Ovary (tissue), 9 donors: Measurements from ENCODE around the gene LDB2. TPM values are rescaled to one million over a fixed set of nuclear protein-coding genes. Genes with fewer than 3 reads are reported as not detected.
A peak's percentile ranks its signal among the peaks of the same experiment; 100 is the strongest.

Experiments
- DNase-seq, 5 donors: peaks; one replicate each; pipeline ENCODE4 v3.0.0-alpha.2; 2019 to 2020
- H3K27ac ChIP-seq, 2 donors: fragments of 200-600 bp; one replicate each; pipeline versions ENCODE4 v1.5.1 to v1.8.0; 2019 to 2022
- H3K27me3 ChIP-seq: fragments of 200-600 bp; one replicate; pipeline ENCODE4 v1.8.0; 2022
- H3K36me3 ChIP-seq: fragments of 200-600 bp; sonication (generic); one replicate; pipeline ENCODE4 v1.5.1; 2019
- H3K4me1 ChIP-seq: one replicate; pipeline ENCODE4 v1.8.1; 2013; ENCODE audit warnings: mild to moderate bottlenecking, moderate library complexity; ENCODE audit not compliant: insufficient read depth
- H3K4me3 ChIP-seq: fragments of 200-600 bp; sonication (generic); one replicate; pipeline ENCODE4 v1.5.1; 2017
- H3K9me3 ChIP-seq, 2 donors: fragments of 200-600 bp in 1 of 2; sonication (generic) in 1 of 2; one replicate each; pipeline versions ENCODE4 v1.5.1 to v1.8.1; 2013 to 2019; ENCODE audit warnings: mild to moderate bottlenecking in 1 of 2, moderate library complexity in 1 of 2
- EP300 ChIP-seq: sonication (generic); formaldehyde crosslinking; IDR thresholded peaks from one replicate; pipeline ENCODE4 v1.6.1; 2017; ENCODE audit warnings: antibody characterized with exemption
- POLR2A ChIP-seq: fragments of 450-650 bp; IDR thresholded peaks from one replicate; pipeline ENCODE4 v1.6.1; 2017; ENCODE audit warnings: antibody characterized with exemption, mild to moderate bottlenecking, moderate library complexity
- WGBS, 3 donors: extraction: QIAGEN DNeasy Blood & Tissue Kit in 1 of 3; methylation state at CpG; one replicate each; pipeline versions ENCODE4 v1.1.5 to v1.1.7; 2013 to 2017; 5-methylcytosine and 5-hydroxymethylcytosine counted together
- intact Hi-C, 4 donors: fragments of 100-400 bp; cut with DNase I; formaldehyde crosslinking; loops; one replicate each; pipeline versions ENCODE4 v1.11.0 to v1.15.1; 2022 to 2023
- polyA plus RNA-seq, 2 donors: library from polyadenylated mRNA; stranded (reverse); fragments of 200-250 nt in 1 of 2; fragments of 350-450 nt in 1 of 2; fragmentation: Illumina TruSeq in 1 of 2; extraction: RNeasy Lipid Tissue Mini Kit (QIAGEN cat#74804) in 1 of 2; gene quantifications; one replicate each; pipeline ENCODE4 v1.2.3, GENCODE V29; 2013 to 2014
- total RNA-seq, 7 donors: library from RNA; depleted of rRNA in 2 of 7; stranded (reverse); fragments of >200 nt in 2 of 7; fragmentation: NEBNext Ultra II Directional in 3 of 7; extraction: Animal tissue kit (Norgen Biotek cat#: 25700) in 3 of 7; gene quantifications; one replicate each; pipeline versions ENCODE4 v1.1.0 to v1.2.4, GENCODE V29; 2016 to 2023
- TF ChIP-seq, protein P1 (sequence below), 3 donors: fragments of 450-650 bp in 2 of 3; fragments of 200-600 bp in 1 of 3; IDR thresholded peaks; one replicate each; pipeline versions ENCODE4 v1.5.1 to v1.8.0; 2016 to 2022; ENCODE audit warnings: antibody characterized with exemption in 3 of 3, mild to moderate bottlenecking in 1 of 3
- donor health status: DM: no; HTN: no; CAD: no; lungs with moderate emphysema.
- donor health status: DM: no; HTN: no; CAD: no.
- donor health status: Bipolar disorder and iron deficiency.
- donor health status: DM: yes; HTN: yes; CAD: no.
- donor health status: DM: no; HTN: no; CAD: no.
- donor health status: DM: yes; HTN: yes; CAD: no.

LDB2 gene
- total and polyA plus RNA-seq, 9 donors = 17.0 to 89.1 (median 27.4) TPM

DNA sequence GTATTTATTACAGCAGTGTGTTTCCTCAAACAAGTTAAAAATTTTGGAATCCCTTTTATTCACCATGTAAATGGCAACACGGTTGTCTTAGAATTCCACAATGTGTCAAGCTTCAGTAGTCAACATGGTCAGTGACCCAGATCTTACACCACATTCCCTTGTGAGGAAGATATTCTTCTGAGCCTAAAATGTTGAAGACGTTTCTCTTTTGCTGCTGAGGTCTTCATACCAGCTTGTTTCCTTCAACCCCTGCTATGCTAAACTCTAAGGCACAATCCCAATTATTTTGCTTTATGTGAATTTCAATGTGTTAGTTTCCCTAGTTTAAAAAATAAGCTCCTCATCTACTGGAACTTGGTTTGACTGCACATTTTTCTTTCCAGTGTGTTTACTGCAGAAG is 17.6 kb upstream of the LDB2 start:
- intact Hi-C loops = no loop called here

GRCh38 chr4:16914208-16914607 is 15.8 kb upstream of the LDB2 start:
- DNase-seq = peak in 1 of 5 donors; percentile 26
- WGBS, 3 donors = 88 to 100% (median 94%) methylated on average over 1 of the region's 1 CpG
- no peak for TF ChIP-seq EP300
- TF ChIP-seq, protein P1, sequence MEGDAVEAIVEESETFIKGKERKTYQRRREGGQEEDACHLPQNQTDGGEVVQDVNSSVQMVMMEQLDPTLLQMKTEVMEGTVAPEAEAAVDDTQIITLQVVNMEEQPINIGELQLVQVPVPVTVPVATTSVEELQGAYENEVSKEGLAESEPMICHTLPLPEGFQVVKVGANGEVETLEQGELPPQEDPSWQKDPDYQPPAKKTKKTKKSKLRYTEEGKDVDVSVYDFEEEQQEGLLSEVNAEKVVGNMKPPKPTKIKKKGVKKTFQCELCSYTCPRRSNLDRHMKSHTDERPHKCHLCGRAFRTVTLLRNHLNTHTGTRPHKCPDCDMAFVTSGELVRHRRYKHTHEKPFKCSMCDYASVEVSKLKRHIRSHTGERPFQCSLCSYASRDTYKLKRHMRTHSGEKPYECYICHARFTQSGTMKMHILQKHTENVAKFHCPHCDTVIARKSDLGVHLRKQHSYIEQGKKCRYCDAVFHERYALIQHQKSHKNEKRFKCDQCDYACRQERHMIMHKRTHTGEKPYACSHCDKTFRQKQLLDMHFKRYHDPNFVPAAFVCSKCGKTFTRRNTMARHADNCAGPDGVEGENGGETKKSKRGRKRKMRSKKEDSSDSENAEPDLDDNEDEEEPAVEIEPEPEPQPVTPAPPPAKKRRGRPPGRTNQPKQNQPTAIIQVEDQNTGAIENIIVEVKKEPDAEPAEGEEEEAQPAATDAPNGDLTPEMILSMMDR (IDR thresholded peaks at IDR 0.05) = no peak
- no peak for TF ChIP-seq POLR2A
- Histone ChIP-seq H3K4me3 (no peak overlapping the region), H3K27ac (no peak overlapping the region), H3K4me1 (no peaks in the 10 kb centered on the region), H3K36me3 (no peaks in the 10 kb centered on the region), H3K27me3 (no peaks in the 10 kb centered on the region), H3K9me3 (no peaks in the 10 kb centered on the region)
- intact Hi-C loops = no loop called here

More for the DNA sequence above, 17.6 kb upstream of the LDB2 start:
- TF ChIP-seq POLR2A (no peak), EP300 (no peak)
- TF ChIP-seq, protein P1 (IDR thresholded peaks at IDR 0.05) = no peak
- Histone ChIP-seq H3K36me3 (no peaks in the 10 kb centered on the region), H3K4me3 (no peak overlapping the region), H3K27ac (no peak overlapping the region), H3K4me1 (no peaks in the 10 kb centered on the region), H3K27me3 (no peaks in the 10 kb centered on the region), H3K9me3 (no peaks in the 10 kb centered on the region)
- DNase-seq = no peak
- WGBS, 3 donors = 30 to 62% (median 33%) methylated on average over 2 of the region's 2 CpGs

- Histone ChIP-seq H3K27ac (no peak overlapping the region), H3K27me3 (no peaks in the 10 kb centered on the region), H3K36me3 (no peaks in the 10 kb centered on the region), H3K4me3 (no peak overlapping the region), H3K4me1 (no peaks in the 10 kb centered on the region), H3K9me3 (no peaks in the 10 kb centered on the region)
- TF ChIP-seq POLR2A = no peak
- TF ChIP-seq, protein P1 (IDR thresholded peaks at IDR 0.05) = no peak
- TF ChIP-seq EP300 = no peak
- 92 to 95% (median 93%) methylated on average over 5 of the region's 5 CpGs for WGBS, 3 donors
- intact Hi-C loops = no loop called here
- DNase-seq = no peak
These were observed 14.5 kb upstream of the LDB2 start for GRCh38 chr4:16912896-16913295.

DNA sequence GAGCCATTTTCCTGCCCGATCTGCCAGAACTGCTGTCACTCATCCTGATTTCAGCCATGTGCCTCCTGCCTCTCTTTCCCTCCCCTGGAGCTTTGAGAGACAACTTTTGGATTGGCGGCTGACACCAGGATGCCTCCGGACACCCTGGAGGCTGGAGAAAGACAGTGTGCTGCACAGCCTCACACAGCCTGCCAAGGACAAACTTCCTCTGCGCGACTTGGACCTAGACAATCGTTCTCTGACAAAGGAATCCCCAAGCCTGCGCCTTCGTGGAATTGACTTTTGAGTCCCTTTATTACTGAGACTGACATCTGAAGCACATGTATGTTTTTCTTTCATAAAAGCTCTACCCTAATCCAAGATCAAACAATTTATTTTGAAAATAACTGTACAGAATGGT is 10.8 kb upstream of the LDB2 start:
- intact Hi-C loops = no loop called here
- Histone ChIP-seq H3K27ac (no peak overlapping the region), H3K36me3 (no peaks in the 10 kb centered on the region), H3K9me3 (no peaks in the 10 kb centered on the region), H3K4me1 (no peaks in the 10 kb centered on the region), H3K27me3 (no peaks in the 10 kb centered on the region), H3K4me3 (no peak overlapping the region)
- TF ChIP-seq EP300 (no peak), POLR2A (no peak)
- TF ChIP-seq, protein P1 (IDR thresholded peaks at IDR 0.05) = no peak
- no peak for DNase-seq
- 19 to 41% (median 40%) methylated on average over 8 of the region's 8 CpGs for WGBS, 3 donors
